Limb (tissue), 2 donors: ENCODE results near the gene ZNF354C.

Experiments
- DNase-seq, 2 donors: peaks; one replicate each; pipeline ENCODE4 v3.0.0-alpha.2; 2016; ENCODE audit errors: extremely low spot score in 2 of 2

ZNF354C gene

GRCh38 chr5:179113945-179114641 lies 53.9 kb downstream of the ZNF354C start:
- DNase-seq: no peak

- DNase-seq: no peak
Observed at GRCh38 chr5:179114756-179115155, 54.6 kb downstream of the ZNF354C start.

DNA sequence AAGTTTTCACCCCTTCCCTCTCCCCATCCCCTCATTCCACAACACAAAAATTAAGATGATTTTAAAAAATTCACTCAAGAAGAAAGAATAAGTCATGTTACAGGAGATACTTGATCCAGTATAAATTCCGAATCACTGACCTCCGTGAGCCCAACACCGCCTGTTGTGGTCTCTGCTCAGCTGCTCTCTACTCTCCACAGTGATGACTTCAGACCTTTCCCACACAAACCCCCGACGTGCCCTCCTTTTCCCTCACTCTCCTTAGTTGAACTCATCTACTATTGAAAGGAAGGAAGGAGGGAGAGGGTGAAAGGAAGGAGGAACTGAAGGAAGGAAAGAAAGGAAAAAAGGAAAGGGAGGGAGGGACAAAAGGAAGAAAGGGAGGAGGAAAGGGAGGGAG lies 55.1 kb downstream of the ZNF354C start:
- DNase-seq: no peak

DNA sequence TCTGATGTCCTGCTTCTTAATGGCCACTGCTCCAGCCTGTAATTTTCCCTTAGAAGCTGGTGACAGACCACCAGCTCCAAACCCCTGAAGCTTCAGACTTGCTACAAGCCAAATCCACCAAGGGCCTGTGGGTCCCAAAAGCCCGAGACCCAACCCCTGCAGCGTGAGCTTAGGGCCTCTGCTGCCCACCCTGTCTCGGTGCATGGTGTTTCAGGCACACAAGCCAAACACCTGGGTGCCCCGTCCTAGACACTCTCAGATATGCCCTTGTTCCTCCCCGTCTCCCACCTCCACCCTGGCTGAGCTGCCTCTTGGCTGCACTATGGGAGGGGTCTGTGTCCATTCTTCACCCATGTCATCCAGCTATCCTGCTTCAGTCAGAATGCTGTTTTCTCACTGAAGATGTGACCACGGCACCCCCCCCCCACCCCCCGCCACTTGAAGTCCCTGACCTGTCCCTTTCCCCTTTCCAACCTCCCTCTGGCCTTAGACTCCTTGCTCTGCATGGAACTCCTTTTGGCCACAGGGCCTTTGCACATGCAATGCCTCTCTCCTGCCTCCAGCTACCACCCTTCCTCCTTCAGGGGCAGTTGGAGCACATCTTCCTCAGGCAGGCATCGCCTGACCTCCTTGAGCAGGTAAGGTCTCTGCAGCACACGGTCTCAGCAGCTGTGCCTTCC lies 55.8 kb downstream of the ZNF354C start:
- peak in 1 of 2 donors; percentile 12 for DNase-seq

DNA sequence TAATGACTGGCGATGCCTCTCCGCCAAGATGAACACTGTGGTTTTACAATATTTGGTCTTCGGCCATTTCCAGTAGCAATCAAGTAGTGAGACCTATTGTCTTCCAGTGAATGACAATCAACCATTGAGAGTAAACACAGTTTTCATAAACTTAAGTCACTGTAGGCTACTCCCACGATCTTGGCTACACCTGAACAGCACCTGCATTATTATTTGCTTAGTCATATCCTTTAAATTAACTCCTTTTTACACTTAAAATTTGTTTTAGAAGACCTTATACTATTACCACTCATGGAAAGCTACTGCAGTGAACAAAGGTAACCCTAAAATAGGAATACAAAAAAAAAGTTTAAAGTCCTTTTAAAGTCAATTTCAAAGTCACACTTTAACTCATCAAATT lies 58.2 kb downstream of the ZNF354C start:
- no peak for DNase-seq

GRCh38 chr5:179118756-179119414 lies 58.7 kb downstream of the ZNF354C start:
- DNase-seq: peak in 1 of 2 donors; percentile 8

DNA sequence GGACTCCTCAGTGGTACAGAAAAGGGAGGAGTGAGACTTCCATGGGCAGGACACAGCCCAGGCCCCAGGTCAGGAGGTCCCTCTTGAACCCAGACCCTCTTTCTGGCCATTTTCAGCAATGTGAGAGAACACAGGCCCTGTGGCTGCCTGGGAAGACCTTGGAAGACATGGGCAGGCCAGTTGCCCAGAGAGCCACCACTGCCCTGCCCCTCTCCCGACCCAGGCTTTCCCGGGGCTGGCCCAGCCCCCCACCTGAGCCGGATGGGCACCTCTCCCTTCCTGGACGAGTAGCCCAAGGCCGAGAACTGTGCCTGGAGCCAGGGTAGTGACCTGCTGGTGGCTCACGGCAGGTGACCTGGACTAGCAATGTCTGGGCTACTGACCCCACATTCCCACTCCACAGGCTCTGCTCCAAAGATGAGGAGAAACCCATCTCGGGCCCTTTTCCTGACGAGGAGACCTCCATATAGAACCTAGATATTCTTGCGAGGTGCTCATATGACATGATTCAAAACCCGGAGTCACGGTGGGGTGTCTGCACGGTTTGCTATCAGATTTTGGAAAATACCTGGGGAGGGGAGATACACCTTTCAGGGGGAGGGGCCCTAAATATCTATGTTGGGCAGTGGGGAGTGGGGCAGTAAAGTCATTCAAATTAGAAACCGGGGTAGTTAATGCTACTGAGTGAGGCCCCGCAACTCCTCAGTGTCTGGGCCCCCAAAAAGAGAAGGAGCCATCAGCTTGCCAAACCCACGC lies 59.4 kb downstream of the ZNF354C start:
- peak in 1 of 2 donors; percentile 7 for DNase-seq

DNA sequence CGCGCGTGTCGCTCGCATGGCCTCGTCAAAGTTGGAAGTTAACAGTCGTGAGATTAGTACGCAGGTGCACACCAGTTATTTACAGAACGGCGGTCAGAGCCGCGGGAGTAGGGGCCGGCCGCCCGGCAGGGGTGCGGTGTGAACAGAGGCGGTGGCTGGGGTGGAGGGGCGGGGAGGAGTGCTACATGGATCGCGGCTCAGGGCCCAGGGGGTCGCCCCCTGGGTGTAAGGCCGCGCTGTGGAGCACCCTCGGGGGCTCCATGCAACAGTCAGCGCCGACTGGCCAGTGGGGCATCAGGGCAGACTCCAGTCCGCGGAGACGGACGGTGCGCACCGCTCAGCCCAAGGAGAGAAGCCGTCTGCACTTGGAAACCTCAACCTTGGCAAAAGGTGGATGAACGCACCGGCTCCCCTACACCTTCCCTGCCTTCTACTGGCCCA lies 60.3 kb downstream of the ZNF354C start:
- peak in 1 of 2 donors; percentile 12 for DNase-seq

- peak in 1 of 2 donors; percentile 15 for DNase-seq
Observed at GRCh38 chr5:179120951-179121666, 60.9 kb downstream of the ZNF354C start.

GRCh38 chr5:179121667-179122111 lies 61.5 kb downstream of the ZNF354C start:
- peak in 1 of 2 donors; percentile 15 for DNase-seq

DNA sequence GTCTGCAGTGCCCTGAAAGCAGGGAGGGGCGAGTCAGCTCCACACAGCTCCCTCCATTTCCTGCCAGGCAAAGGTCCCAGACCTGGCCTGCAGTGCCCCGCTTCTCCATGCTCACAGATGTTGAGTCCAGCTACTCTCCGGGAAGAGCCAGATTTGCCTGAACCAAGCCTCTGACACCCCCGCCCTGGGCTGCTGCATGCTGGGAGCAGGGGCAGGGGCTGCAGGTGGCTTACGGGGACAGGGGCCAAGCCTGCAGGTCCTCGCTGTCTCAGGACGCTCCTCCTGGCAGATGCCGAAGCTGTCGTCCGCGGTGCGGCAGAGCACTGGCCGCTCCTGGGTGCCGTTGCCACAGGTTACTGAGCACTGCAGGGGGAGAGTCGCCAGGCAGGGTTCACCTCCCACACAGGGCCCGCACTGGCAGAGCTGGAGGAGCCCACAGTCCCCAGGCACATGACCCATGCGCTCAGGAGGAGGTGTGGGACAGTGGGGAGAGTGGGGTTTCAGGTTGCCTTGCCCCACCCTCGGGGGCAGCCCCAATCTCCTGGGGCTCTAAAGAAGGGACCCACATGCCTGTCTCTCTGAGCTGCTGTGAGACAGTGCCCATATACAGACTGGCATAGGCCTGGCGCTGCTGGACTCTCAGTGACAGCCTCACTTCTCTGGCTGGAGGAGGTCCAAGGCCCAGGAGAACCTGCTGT lies 62.4 kb downstream of the ZNF354C start:
- peak in 1 of 2 donors; percentile 18 for DNase-seq

- peak in 1 of 2 donors; percentile 11 for DNase-seq
Observed at GRCh38 chr5:179123109-179123426, 62.9 kb downstream of the ZNF354C start.

DNA sequence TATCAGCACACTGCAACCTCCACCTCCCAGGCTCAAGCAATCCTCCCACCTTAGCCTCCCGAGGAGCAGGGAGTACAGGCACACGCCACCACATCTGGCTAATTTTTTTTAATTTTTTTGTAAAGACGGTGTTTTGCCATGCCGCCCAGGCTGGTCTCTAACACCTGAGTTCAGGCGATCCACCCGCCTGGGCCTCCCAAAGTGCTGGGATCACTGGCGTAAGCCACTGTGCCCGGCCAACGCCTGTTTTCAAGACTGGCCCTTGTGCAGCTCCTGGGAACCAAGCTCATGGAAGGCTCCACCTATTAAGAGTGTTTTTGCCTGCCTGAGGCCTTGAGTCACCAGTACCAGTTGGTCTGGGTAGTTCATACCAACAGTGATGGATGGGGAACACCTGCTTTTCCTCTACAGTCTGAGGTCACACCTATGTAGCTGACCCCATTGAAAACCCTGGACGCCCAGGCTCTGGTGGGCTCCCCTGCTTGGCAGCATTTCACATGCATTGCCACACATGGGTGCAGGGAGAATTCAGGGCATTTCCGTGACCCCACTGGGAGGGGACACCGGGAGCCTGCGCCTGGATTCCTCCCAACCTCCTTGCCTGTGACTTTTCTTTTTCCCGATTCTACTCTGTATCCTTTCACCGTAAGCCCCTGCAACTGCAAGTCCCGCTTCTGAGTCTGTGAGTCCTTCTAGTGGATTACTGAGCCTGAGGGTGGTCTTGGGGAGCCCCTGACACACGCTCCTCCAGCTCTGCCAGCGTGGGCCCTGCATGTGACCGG lies 63.5 kb downstream of the ZNF354C start:
- peak in 1 of 2 donors; percentile 7 for DNase-seq

GRCh38 chr5:179124273-179124852 lies 64.2 kb downstream of the ZNF354C start:
- DNase-seq: peak in 1 of 2 donors; percentile 14

GRCh38 chr5:179124853-179125788 lies 64.9 kb downstream of the ZNF354C start:
- DNase-seq: peak in 1 of 2 donors; percentile 16

- peak in 1 of 2 donors; percentile 11 for DNase-seq
Observed at GRCh38 chr5:179125789-179126505, 65.8 kb downstream of the ZNF354C start.

- DNase-seq: no peak
Observed at GRCh38 chr5:179126506-179126991, 66.4 kb downstream of the ZNF354C start.
